GM23248 (cell line): ENCODE measurements around the gene EDC3.

Experiments
- EZH2 ChIP-seq: fragments of 200-600 bp; sonication (generic); IDR thresholded peaks from 2 replicates; pipeline ENCODE4 v1.6.1; 2018; ENCODE audit warnings: antibody characterized with exemption, mild to moderate bottlenecking; ENCODE audit not compliant: insufficient read depth, poor library complexity, severe bottlenecking
- EZH2phosphoT487 ChIP-seq: fragments of 200-600 bp; sonication (generic); IDR thresholded peaks from 2 replicates; pipeline ENCODE4 v1.6.1; 2018; ENCODE audit warnings: antibody characterized with exemption, moderate library complexity, mild to moderate bottlenecking, low read depth; ENCODE audit not compliant: insufficient read depth

DNA sequence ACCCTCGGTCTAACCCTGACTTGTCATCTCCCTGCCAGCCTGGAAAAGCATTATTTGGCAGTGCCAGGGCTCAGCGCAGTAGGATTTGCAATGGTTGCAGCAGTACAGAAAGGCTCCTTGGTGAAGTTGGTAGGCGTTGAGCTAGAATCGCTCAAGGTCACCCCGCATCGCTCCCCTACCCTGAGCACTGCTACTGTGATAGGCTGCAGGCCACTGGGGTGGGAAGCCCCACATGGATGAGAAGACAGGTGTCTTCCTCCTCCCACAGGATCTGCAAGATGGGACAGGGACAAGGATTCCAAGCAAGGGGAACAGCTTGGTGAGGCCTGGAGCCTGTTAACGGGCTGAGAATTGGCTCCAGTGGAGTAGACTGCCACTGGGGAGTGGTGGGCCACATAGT, 69.5 kb downstream of the EDC3 start:
- TF ChIP-seq EZH2phosphoT487, result no peak
- no peak for TF ChIP-seq EZH2
